HG03025 (cell line): ENCODE data around the gene ARMCX5.

Experiments used
- ATAC-seq: cut with Tn5 transposase; IDR thresholded peaks from one replicate; pipeline ENCODE4 v1.9.1; 2021; ENCODE audit warnings: mild to moderate bottlenecking, moderate library complexity; ENCODE audit not compliant: unreplicated experiment, low FRiP score

ARMCX5 gene

GRCh38 chrX:102599084-102599950, at the start of gene ARMCX5:
Gene ARMCX5 (plus strand): TSS chrX:102599515. CDS start chrX:102602142, 2,627 bp downstream.
- peak; percentile 86 for ATAC-seq

DNA sequence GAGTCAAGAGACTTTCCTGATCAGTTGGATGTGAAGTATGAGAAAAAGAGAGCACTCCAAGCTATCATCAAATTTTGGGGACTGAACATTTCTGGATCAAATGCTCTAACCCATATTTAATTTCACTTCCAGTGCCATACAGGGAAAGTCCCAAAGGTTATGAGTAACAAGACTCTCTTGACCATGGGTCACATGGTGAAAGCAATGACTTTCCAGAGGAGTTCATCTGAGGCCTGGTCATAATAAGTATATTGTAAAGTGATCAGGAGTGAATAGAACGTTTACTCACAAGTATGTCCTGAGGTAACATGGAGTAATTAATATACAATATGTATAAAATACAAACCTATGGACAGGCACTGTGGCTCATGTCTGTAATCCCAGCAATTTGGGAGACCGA, 40.7 kb upstream of the ARMCX5 start:
- ATAC-seq, result no peak

- no peak for ATAC-seq
Measured at GRCh38 chrX:102560423-102561068, 38.8 kb upstream of the ARMCX5 start.

GRCh38 chrX:102580891-102581290, 18.4 kb upstream of the ARMCX5 start:
- no peak for ATAC-seq

- no peak for ATAC-seq
Measured at GRCh38 chrX:102593367-102593766, 5.9 kb upstream of the ARMCX5 start.

GRCh38 chrX:102599951-102600579, 750 bp downstream of the ARMCX5 start:
- ATAC-seq, result peak; percentile 16

- no peak for ATAC-seq
Measured at GRCh38 chrX:102604327-102604726, 5.0 kb downstream of the ARMCX5 start.

DNA sequence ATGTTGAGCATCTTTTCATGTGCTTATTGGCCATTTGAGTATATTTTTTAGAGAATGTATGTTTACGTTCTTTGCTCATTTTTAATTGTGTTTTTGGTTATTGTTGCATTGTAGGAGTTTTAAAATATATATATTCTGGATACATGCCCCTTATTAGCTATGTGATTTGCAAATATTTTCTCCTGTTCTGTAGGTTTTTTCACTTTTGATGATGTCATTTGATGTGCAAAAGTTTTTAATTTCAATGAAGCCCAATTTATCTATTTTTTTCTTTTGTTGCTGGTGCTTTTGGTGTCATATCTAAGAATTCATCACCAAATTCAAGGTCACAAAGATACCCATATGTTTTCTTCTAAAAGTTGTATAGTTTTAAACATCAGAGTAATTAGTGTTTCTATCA, 6.8 kb downstream of the ARMCX5 start:
- no peak for ATAC-seq

- no peak for ATAC-seq
Measured at GRCh38 chrX:102610905-102611304, 11.6 kb downstream of the ARMCX5 start.

GRCh38 chrX:102624105-102624504, 24.8 kb downstream of the ARMCX5 start:
- no peak for ATAC-seq

- ATAC-seq, result no peak
Measured at GRCh38 chrX:102627640-102628039, 28.3 kb downstream of the ARMCX5 start.

GRCh38 chrX:102637561-102637960, 38.2 kb downstream of the ARMCX5 start:
- no peak for ATAC-seq

- ATAC-seq, result no peak
Measured at GRCh38 chrX:102650903-102651241, 51.6 kb downstream of the ARMCX5 start.

DNA sequence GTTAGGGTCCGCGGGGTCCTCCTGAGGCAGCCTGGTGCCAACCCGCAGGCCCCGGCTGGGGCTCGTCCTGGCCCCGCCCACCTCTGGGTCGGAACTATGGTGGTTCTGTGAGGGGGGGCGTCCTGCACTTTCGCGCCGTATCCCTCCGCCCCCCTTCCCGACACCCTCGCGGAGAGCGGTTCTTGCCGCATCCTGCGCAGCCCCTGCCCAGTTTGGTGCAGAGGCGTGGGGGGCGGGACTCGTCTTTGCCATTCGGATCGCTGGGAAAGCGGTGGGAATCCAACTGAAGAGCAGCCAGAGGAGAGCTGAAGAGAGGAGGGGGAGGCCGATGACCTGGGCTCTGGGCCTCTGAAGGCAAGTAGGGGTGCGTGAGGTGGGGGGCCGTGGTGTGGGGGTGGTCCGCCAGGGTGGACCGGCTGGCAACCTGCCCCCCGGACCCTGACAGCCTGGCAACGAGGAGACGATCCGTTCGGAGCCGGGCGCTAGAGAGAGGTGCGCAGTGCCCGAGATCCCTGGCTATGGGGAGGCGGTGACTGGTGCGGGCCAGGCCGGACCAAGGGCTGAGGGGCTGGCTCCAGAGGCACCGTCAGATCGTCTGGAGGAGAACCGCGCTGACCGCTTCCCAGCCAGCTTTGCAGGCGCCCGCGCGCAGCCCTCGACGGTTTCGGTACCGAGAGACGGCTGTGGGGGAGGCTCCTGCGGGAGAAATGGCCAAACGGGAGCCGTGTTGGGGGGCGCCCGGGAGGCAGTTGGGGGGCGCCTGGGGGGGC, 52.1 kb downstream of the ARMCX5 start, which contains the start of gene GPRASP1:
GPRASP1 (plus strand) TSS at position 242 of the 770 bp plus-strand sequence. CDS start 2,431 bp downstream, outside the sequence.
- no peak for ATAC-seq

DNA sequence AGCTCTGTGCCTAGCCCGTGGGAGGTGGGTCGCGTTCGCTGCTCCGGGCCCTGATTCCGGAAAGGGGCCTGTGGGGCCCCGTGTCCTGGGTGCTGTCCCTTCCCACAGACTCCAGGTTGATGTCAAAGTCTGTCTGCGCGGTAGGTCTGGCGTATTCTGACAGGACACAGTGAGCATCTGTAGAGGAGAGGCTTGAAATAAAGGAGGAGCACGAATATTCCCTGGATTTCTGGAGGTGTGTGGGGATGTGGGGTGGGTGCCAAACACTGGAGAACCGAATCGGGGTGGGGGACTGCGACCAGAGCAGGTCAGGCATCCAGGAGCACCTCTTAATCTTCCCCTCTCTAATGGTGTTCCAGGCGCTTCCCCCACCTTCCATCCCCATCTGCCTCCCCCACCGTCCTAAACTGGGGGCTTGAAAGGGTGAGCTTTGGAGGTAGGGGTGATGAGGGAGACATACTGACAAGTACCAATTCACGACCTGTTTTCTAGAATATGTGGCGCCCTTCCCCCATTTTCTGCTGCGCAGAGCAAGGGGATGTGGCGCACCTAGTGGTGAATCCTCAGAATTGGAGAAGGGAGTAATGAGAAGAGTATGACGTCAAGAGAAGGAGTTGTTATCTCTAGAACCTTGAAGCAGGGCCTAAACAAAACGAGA, 52.8 kb downstream of the ARMCX5 start:
- no peak for ATAC-seq
